Mesendoderm (in vitro differentiated cells): ENCODE results near the gene SIVA1.
A peak's percentile ranks its signal among the peaks of the same experiment; 100 is the strongest.

Experiments
- DNase-seq: peaks from one replicate; pipeline ENCODE4 v3.0.0; 2013
- H2AK5ac ChIP-seq: 2 replicates; pipeline ENCODE4 v1.6.1; 2013; ENCODE audit warnings: low read length, inconsistent platforms
- H2BK120ac ChIP-seq: 2 replicates; pipeline ENCODE4 v1.6.1; 2013; ENCODE audit warnings: low read depth, mild to moderate bottlenecking, low read length, moderate library complexity, mixed read lengths
- H2BK15ac ChIP-seq: replicated peaks from 2 replicates; pipeline ENCODE4 v1.6.1; 2013; ENCODE audit warnings: low read depth, mild to moderate bottlenecking, moderate library complexity
- H2BK5ac ChIP-seq: 2 replicates; pipeline ENCODE4 v1.6.1; 2013; ENCODE audit warnings: low read length, inconsistent platforms
- H3K18ac ChIP-seq: 2 replicates; pipeline ENCODE4 v1.6.1; 2013; ENCODE audit warnings: mild to moderate bottlenecking, low read length, mixed read lengths
- H3K23ac ChIP-seq: one replicate; pipeline ENCODE4 v1.6.1; 2013; ENCODE audit warnings: low read length
- H3K27ac ChIP-seq: 2 replicates; pipeline ENCODE4 v1.5.1; 2013; ENCODE audit warnings: low read depth, mild to moderate bottlenecking, inconsistent platforms, low read length, moderate library complexity
- H3K27me3 ChIP-seq: 2 replicates; pipeline ENCODE4 v1.6.1; 2013; ENCODE audit warnings: low read length, control low read depth, mild to moderate bottlenecking, inconsistent platforms; ENCODE audit not compliant: insufficient read depth, poor library complexity
- H3K36me3 ChIP-seq: 2 replicates; pipeline ENCODE4 v1.6.1; 2013; ENCODE audit warnings: low read length, inconsistent platforms; ENCODE audit not compliant: control insufficient read depth, insufficient read depth
- H3K4ac ChIP-seq: one replicate; pipeline ENCODE4 v1.6.1; 2013; ENCODE audit warnings: low read depth, mild to moderate bottlenecking, low read length, moderate library complexity
- H3K4me1 ChIP-seq: 2 replicates; pipeline ENCODE4 v1.6.1; 2013; ENCODE audit warnings: low read depth, low read length, inconsistent platforms; ENCODE audit not compliant: control insufficient read depth
- H3K4me2 ChIP-seq: 2 replicates; pipeline ENCODE4 v1.6.1; 2013; ENCODE audit warnings: low read length
- H3K4me3 ChIP-seq: 2 replicates; pipeline ENCODE4 v1.5.1; 2013; ENCODE audit warnings: mild to moderate bottlenecking, low read length
- H3K56ac ChIP-seq: one replicate; pipeline ENCODE4 v1.6.1; 2013; ENCODE audit warnings: low read length
- H3K79me1 ChIP-seq: 2 replicates; pipeline ENCODE4 v1.6.1; 2013; ENCODE audit warnings: low read length, inconsistent platforms
- H3K79me2 ChIP-seq: 2 replicates; pipeline ENCODE4 v1.6.1; 2013; ENCODE audit warnings: mild to moderate bottlenecking, low read length; ENCODE audit not compliant: control insufficient read depth, insufficient read depth
- H3K9ac ChIP-seq: 2 replicates; pipeline ENCODE4 v1.6.1; 2013; ENCODE audit warnings: low read length, inconsistent platforms
- H4K5ac ChIP-seq: one replicate; pipeline ENCODE4 v1.6.1; 2013; ENCODE audit warnings: low read length
- H4K8ac ChIP-seq: one replicate; pipeline ENCODE4 v1.6.1; 2013; ENCODE audit warnings: low read depth, mild to moderate bottlenecking, control low read depth, low read length, moderate library complexity
- WGBS: extraction: QIAGEN DNeasy Blood & Tissue Kit; methylation state at CpG from one replicate; pipeline ENCODE4 v1.1.7; 2013; ENCODE audit warnings: low lambda C conversion rate, missing lambda C conversion rate; ENCODE audit not compliant: insufficient coverage; ENCODE audit errors: extremely low coverage; 5-methylcytosine and 5-hydroxymethylcytosine counted together

Gene SIVA1

GRCh38 chr14:104788873-104789663 is 36.1 kb downstream of the SIVA1 start:
- Histone ChIP-seq H3K4me1 (peaks cover 6% of the 10 kb centered on the region), H2BK15ac (no peak overlapping the region), H3K79me1 (peaks cover 19% of the 10 kb centered on the region), H3K27ac (no peak overlapping the region), H3K36me3 (no peaks in the 10 kb centered on the region), H2BK5ac (no peak overlapping the region), H3K56ac (no peak overlapping the region), H3K9ac (no peak overlapping the region), H3K4me3 (no peak overlapping the region), H3K79me2 (peaks cover 6% of the 10 kb centered on the region), H4K5ac (no peak overlapping the region), H2BK120ac (no peak overlapping the region), H3K27me3 (no peaks in the 10 kb centered on the region), H4K8ac (no peak overlapping the region), H2AK5ac (no peak overlapping the region), H3K4me2 (no peak overlapping the region), H3K4ac (no peak overlapping the region), H3K23ac (no peak overlapping the region), H3K18ac (no peak overlapping the region)
- WGBS, result no CpG with 5 or more reads among the region's 39 CpGs
- DNase-seq, result no peak

GRCh38 chr14:104789752-104790743 is 37.1 kb downstream of the SIVA1 start:
- no peaks in the 10 kb centered on the region for H3K36me3 ChIP-seq
- no peak overlapping the region for H3K4me2 ChIP-seq
- H2BK120ac ChIP-seq, result no peak overlapping the region
- no peak overlapping the region for H3K4ac ChIP-seq
- no peak overlapping the region for H3K56ac ChIP-seq
- DNase-seq, result no peak
- H2BK15ac ChIP-seq, result no peak overlapping the region
- no peak overlapping the region for H3K18ac ChIP-seq
- H3K79me2 ChIP-seq, result peaks cover 6% of the 10 kb centered on the region
- H2AK5ac ChIP-seq, result no peak overlapping the region
- H3K4me3 ChIP-seq, result no peak overlapping the region
- no peak overlapping the region for H2BK5ac ChIP-seq
- no peak overlapping the region for H3K27ac ChIP-seq
- no peak overlapping the region for H4K5ac ChIP-seq
- H4K8ac ChIP-seq, result no peak overlapping the region
- WGBS, result no CpG with 5 or more reads among the region's 31 CpGs
- no peak overlapping the region for H3K23ac ChIP-seq
- H3K79me1 ChIP-seq, result peaks cover 19% of the 10 kb centered on the region
- H3K27me3 ChIP-seq, result no peaks in the 10 kb centered on the region
- no peak overlapping the region for H3K9ac ChIP-seq
- peaks cover 6% of the 10 kb centered on the region for H3K4me1 ChIP-seq

GRCh38 chr14:104791425-104791824 is 38.5 kb downstream of the SIVA1 start:
- no peaks in the 10 kb centered on the region for H3K36me3 ChIP-seq
- no peak for DNase-seq

GRCh38 chr14:104792101-104792884 is 39.3 kb downstream of the SIVA1 start:
- peaks cover 6% of the 10 kb centered on the region for H3K79me2 ChIP-seq
- H2BK15ac ChIP-seq, result no peak overlapping the region
- DNase-seq, result no peak
- no peak overlapping the region for H3K27ac ChIP-seq
- no CpG with 5 or more reads among the region's 25 CpGs for WGBS
- no peak overlapping the region for H2AK5ac ChIP-seq
- H3K4me1 ChIP-seq, result peaks cover 9% of the 10 kb centered on the region
- no peak overlapping the region for H3K4me3 ChIP-seq
- H3K9ac ChIP-seq, result no peak overlapping the region
- H3K4me2 ChIP-seq, result no peak overlapping the region
- H3K36me3 ChIP-seq, result no peaks in the 10 kb centered on the region
- no peak overlapping the region for H4K5ac ChIP-seq
- no peak overlapping the region for H4K8ac ChIP-seq
- peaks cover 19% of the 10 kb centered on the region for H3K79me1 ChIP-seq
- no peak overlapping the region for H3K4ac ChIP-seq
- no peaks in the 10 kb centered on the region for H3K27me3 ChIP-seq
- H2BK5ac ChIP-seq, result no peak overlapping the region
- H2BK120ac ChIP-seq, result no peak overlapping the region
- H3K56ac ChIP-seq, result no peak overlapping the region
- no peak overlapping the region for H3K18ac ChIP-seq
- no peak overlapping the region for H3K23ac ChIP-seq

More at GRCh38 chr14:104791425-104791824, 38.5 kb downstream of the SIVA1 start:
- Histone ChIP-seq H3K27ac (no peak overlapping the region), H3K23ac (no peak overlapping the region), H3K9ac (no peak overlapping the region), H2BK5ac (no peak overlapping the region), H3K27me3 (no peaks in the 10 kb centered on the region), H3K4me2 (no peak overlapping the region), H2AK5ac (no peak overlapping the region), H3K4ac (no peak overlapping the region), H4K8ac (no peak overlapping the region), H3K4me3 (no peak overlapping the region), H2BK15ac (no peak overlapping the region), H2BK120ac (no peak overlapping the region), H3K56ac (no peak overlapping the region), H3K79me1 (peaks cover 19% of the 10 kb centered on the region), H3K79me2 (peaks cover 6% of the 10 kb centered on the region), H3K4me1 (peaks cover 9% of the 10 kb centered on the region), H3K18ac (no peak overlapping the region), H4K5ac (no peak overlapping the region)
- WGBS, result no CpG with 5 or more reads among the region's 9 CpGs

- Histone ChIP-seq H3K79me2 (peaks cover 6% of the 10 kb centered on the region), H3K4ac (no peak overlapping the region), H2AK5ac (no peak overlapping the region), H3K9ac (peak overlapping the region; percentile 21), H2BK120ac (no peak overlapping the region), H3K4me2 (no peak overlapping the region), H3K56ac (peak overlapping the region; percentile 85), H2BK5ac (no peak overlapping the region), H3K4me1 (peaks cover 9% of the 10 kb centered on the region), H4K5ac (no peak overlapping the region), H3K27ac (no peak overlapping the region), H3K79me1 (peaks cover 19% of the 10 kb centered on the region), H3K18ac (no peak overlapping the region), H3K4me3 (no peak overlapping the region), H2BK15ac (no peak overlapping the region), H3K27me3 (no peaks in the 10 kb centered on the region), H4K8ac (no peak overlapping the region), H3K36me3 (no peaks in the 10 kb centered on the region), H3K23ac (no peak overlapping the region)
- DNase-seq, result no peak
- no CpG with 5 or more reads among the region's 16 CpGs for WGBS
Measured at GRCh38 chr14:104792945-104793702, 40.2 kb downstream of the SIVA1 start.
